ENCODE measurements around the gene SLC6A11.

GRCh38 chr3:10935028-10935427, 119.0 kb downstream of the SLC6A11 start:
- TF ChIP-seq, protein P1, sequence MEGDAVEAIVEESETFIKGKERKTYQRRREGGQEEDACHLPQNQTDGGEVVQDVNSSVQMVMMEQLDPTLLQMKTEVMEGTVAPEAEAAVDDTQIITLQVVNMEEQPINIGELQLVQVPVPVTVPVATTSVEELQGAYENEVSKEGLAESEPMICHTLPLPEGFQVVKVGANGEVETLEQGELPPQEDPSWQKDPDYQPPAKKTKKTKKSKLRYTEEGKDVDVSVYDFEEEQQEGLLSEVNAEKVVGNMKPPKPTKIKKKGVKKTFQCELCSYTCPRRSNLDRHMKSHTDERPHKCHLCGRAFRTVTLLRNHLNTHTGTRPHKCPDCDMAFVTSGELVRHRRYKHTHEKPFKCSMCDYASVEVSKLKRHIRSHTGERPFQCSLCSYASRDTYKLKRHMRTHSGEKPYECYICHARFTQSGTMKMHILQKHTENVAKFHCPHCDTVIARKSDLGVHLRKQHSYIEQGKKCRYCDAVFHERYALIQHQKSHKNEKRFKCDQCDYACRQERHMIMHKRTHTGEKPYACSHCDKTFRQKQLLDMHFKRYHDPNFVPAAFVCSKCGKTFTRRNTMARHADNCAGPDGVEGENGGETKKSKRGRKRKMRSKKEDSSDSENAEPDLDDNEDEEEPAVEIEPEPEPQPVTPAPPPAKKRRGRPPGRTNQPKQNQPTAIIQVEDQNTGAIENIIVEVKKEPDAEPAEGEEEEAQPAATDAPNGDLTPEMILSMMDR (IDR thresholded peaks at IDR 0.05) = no peak
- TF ChIP-seq EP300 (IDR thresholded peaks at IDR 0.05) (no peak), POLR2A (IDR thresholded peaks at IDR 0.05) (no peak)

Measured in upper lobe of left lung (tissue), 4 donors.